Measurements from ENCODE around the gene FLYWCH1. TPM values are rescaled to one million over a fixed set of nuclear protein-coding genes. Genes with fewer than 3 reads are reported as not detected.

Gene FLYWCH1
- total and polyA plus RNA-seq, 2 donors (not counting 3 experiments of a cell fraction or from before 2014, with no cell fraction given): 32.0 to 51.2 TPM

DNA sequence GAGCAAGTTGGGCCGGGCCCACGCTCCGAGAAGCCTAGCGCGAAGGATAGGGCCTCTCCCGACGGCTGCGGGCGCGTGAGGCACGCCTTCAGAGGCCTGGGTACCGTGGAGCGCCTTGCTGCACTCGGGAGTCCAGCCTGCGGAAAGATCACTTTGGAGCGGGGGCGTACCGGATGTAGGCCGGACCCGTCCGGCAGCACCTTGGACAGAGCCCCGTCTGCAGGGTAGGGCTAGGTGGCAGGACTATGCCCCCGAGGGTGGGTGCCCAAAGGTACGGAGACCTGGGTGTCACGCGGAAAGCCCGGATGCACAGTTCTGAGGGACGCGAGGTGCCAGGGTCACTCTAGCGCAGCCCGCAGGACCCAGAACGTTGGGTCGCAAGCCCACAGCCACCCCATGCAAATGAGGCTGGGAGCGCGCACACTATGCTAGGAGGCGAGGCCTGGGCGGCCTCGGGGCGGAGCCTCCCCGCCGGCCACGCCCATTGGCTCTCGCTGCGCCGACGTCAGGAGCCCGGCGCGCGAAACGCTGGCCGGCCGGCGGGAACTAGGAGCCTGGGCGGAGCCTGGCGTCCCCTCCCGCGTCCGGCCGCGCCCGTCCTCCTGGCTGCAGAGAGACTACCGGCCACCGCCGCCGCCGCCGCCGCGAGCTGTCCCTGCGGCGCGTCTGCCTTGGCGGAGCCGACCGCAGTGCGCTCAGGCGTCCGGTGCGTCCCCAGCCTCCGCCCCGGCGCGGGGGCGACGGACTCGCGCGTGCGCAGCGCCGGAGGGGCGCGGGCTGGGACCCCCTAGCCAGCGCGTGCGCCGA is 57.2 kb downstream of the FLYWCH1 start, which contains the start of gene PAQR4:
Gene PAQR4, plus strand, starts transcription at position 611 of the 807 bp plus-strand sequence. CDS start 327 bp downstream, outside the sequence.
- H3K9me1 ChIP-seq (replicated peaks; ENCODE audit: control insufficient read depth, extremely low read depth, insufficient read depth, low read length): no peaks in the 10 kb centered on the region
- no TSS peak for BruUV-seq (replicated peaks)
- TF ChIP-seq GATA2 (IDR thresholded peaks at IDR 0.05; ENCODE audit: insufficient read depth, insufficient read length, low read depth, low read length): no peak
- peak; percentile 22 for TF ChIP-seq POLR2AphosphoS5 (IDR thresholded peaks at IDR 0.05; ENCODE audit: insufficient read depth, low read depth, low read length)
- TF ChIP-seq MYC (IDR thresholded peaks at IDR 0.05; ENCODE audit: low read depth, low read length): no peak
- no peak for TF ChIP-seq POLR2A (IDR thresholded peaks at IDR 0.05; ENCODE audit: low read depth, low read length)
- H3K9me3 ChIP-seq (replicated peaks; ENCODE audit: control insufficient read depth, insufficient read depth, low read length): no peaks in the 10 kb centered on the region
- intact Hi-C loops (cut with micrococcal nuclease): loop anchor here (1.0 kb wide), 2 partner anchors 11 to 51 kb away; partner anchors contain the start of genes PKMYT1 and TNFRSF12A
- peak within 1 kb of the TSS; percentile 87 for H2AFZ ChIP-seq (ENCODE audit: low read depth, low read length)
- H3K79me2 ChIP-seq (ENCODE audit: control insufficient read depth, insufficient read depth, low read length): peaks cover 12% of the 10 kb centered on the region
- FAIRE-seq (peak; percentile 91), DNase-seq (ENCODE audit: low read depth, low spot score) (peak; percentile 88)
- CTCF ChIA-PET: interaction anchor here (0.9 to 2.4 kb wide), 7 partner anchors 9 to 130 kb away, joined by 3 to 10 read pairs (median 4); partner anchors contain the start of gene PKMYT1
- dilution Hi-C loops (cut with MboI; ENCODE audit: extremely low pct_ligation_motif_present, low sequenced_read_pairs): no loop called here
- no peaks in the 10 kb centered on the region for H3K36me3 ChIP-seq (ENCODE audit: control insufficient read depth in 2 of 2, extremely low read depth in 1 of 2, insufficient read depth in 2 of 2, low read length in 2 of 2)
- peaks cover 18 to 39% of the 10 kb centered on the region in 2 experiments for H3K27me3 ChIP-seq (ENCODE audit: control insufficient read depth in 2 of 2, insufficient read depth in 2 of 2, low read length in 2 of 2)
- peaks cover 16% of the 10 kb centered on the region for H3K4me1 ChIP-seq (ENCODE audit: control insufficient read depth, extremely low read depth, insufficient read depth, low read length)
- H3K9ac ChIP-seq (replicated peaks; ENCODE audit: extremely low read depth, insufficient read depth, low read length): peak within 1 kb of the TSS; percentile 65
- peak within 1 kb of the TSS; percentile 20 for H3K27ac ChIP-seq (ENCODE audit: insufficient read depth, low read depth, low read length)
- peak within 1 kb of the TSS; percentile 77 for H3K4me2 ChIP-seq (ENCODE audit: insufficient read depth, low read length)
- H4K20me1 ChIP-seq (replicated peaks; ENCODE audit: control insufficient read depth, extremely low read depth, insufficient read depth, low read length): no peaks in the 10 kb centered on the region
- H3K4me3 ChIP-seq (replicated peaks in 1 of 3; ENCODE audit: insufficient read depth in 1 of 3, low read depth in 1 of 3, low read length in 3 of 3): peak within 1 kb of the TSS; percentile 58 to 94 (median 61)
- POLR2A ChIA-PET: no interaction called here

All from endothelial cell of umbilical vein (primary cell).